PC-3 (cell line): ENCODE results near the gene FTO.
"Not testable (repeated sequence)": the region's sequence is repeated elsewhere in the genome, so short reads cannot be mapped to it uniquely, and the experiment has no call there.

Experiments used
- EZH2 ChIP-seq: fragments of 300-600 bp; sonication (generic); IDR thresholded peaks from one replicate; pipeline ENCODE4 v1.6.1; 2017; ENCODE audit warnings: antibody characterized with exemption, mild to moderate bottlenecking, low read length; ENCODE audit not compliant: unreplicated experiment
- TF ChIP-seq, protein P1 (sequence below): fragments of 300-600 bp; sonication (generic); conservative IDR thresholded peaks from 2 replicates; pipeline ENCODE4 v1.5.1; 2017; ENCODE audit warnings: antibody characterized with exemption, low read depth, mild to moderate bottlenecking, low read length

DNA sequence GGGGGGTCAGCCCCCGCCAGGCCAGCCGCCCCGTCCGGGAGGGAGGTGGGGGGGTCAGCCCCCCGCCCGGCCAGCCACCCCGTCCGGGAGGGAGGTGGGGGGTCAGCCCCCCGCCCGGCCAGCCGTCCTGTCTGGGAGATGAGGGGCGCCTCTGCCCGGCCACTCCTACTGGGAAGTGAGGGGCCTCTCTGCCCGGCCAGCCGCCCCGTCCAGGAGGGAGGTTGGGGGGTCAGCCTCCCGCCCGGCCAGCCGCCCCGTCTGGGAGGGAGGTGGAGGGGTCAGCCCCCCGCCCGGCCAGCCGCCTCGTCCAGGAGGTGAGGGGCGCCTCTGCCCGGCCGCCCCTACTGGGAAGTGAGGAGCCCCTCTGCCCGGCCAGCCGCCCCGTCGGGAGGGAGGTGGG lies 5.7 kb upstream of the FTO start:
- not testable (repeated sequence) for TF ChIP-seq EZH2
- TF ChIP-seq, protein P1, sequence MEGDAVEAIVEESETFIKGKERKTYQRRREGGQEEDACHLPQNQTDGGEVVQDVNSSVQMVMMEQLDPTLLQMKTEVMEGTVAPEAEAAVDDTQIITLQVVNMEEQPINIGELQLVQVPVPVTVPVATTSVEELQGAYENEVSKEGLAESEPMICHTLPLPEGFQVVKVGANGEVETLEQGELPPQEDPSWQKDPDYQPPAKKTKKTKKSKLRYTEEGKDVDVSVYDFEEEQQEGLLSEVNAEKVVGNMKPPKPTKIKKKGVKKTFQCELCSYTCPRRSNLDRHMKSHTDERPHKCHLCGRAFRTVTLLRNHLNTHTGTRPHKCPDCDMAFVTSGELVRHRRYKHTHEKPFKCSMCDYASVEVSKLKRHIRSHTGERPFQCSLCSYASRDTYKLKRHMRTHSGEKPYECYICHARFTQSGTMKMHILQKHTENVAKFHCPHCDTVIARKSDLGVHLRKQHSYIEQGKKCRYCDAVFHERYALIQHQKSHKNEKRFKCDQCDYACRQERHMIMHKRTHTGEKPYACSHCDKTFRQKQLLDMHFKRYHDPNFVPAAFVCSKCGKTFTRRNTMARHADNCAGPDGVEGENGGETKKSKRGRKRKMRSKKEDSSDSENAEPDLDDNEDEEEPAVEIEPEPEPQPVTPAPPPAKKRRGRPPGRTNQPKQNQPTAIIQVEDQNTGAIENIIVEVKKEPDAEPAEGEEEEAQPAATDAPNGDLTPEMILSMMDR = not testable (repeated sequence)
